ENCODE data around the gene CEMP1.

Gene CEMP1

DNA sequence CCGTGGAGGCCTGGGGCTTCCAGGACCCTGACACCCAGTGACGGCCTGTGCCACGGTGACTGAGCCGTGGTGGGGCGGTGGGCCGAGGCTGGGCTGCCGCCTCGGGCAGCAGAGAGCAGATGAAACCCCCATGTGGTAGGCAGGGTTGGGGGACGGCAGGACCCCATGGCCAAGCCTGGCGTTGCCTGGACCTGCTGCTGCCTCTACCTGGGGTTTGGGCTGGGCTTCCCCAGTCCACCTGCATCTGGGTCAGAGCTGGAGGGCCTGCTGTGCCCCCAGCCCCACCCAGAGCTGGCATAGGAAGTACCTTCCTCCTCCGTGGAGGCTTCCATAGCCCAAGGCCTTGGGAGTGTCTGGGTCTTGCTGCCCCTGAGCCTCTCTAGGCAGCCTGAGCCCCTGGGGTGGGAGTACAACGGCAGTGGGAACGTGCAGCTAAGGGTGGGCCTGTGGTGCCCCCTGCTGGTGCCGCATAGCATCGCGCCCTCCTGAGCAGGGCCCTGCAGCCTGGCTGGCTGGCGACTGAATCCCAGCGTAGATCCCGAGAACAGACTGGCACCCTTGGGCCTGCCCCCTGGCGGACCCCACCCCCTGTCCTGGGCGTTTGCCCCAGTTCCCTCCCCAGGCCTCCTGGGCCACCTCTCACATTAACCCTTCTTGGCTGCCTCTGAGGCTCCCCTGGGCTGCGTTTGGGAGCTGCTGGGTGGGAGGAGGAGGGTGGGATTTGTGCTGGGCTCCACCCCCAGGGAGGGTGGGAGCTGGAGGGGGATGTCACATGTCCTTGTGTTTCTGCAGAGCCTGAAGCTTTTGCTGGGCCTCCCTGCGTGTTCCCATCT is 30.1 kb downstream of the CEMP1 start:
- peak; percentile 38 to 41 for DNase-seq (ENCODE audit: low read depth in 2 of 2)

DNA sequence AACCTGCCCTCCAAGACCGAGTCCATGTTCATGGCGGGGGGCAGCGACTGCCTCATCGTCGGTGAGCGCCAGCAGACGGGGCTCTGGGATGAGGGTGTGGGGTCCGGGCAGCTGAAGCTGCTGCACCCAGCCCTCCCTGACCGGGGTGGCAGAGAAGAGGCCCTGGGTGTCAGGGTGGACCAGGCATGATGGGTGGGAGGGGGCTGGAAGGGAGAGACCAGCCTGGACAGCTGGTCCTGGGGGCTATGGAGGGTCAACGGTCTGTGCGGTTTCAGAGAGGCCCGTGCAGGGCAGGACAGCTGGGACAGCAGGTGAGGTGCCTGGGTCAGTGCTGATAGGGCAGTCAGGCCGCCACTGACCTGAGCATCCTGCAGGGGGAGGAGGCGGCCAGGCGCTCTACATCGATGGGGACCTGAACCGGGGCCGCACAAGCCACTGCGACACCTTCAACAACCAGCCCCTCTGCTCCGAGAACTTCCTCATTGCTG is 30.7 kb downstream of the CEMP1 start:
- no peak for DNase-seq (ENCODE audit: low read depth in 2 of 2)

DNA sequence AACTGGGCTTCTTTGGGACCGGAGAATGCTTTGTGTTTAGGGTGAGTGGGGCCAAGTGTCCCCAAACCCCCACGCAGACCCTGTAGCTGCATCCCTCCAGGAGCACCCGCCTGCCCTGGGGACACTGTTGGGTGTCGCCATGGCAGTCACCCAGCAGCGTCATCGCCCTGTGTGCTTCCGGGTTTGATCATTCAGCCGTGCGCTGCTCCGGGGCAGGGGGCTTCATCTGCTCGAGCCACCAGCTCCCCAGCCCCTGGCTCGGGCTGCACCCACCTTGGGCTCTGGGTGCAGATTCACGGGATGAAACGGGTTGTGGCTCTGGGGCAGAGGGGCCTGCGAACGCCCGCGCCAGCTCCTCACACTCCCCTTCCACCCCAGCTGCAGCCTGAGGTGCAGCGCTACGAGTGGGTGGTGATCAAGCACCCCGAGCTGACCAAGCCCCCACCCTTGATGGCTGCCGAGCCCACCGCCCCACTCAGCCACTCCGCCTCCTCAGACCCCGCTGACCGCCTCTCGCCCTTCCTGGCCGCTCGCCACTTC is 31.2 kb downstream of the CEMP1 start:
- DNase-seq (ENCODE audit: low read depth in 2 of 2): no peak

DNA sequence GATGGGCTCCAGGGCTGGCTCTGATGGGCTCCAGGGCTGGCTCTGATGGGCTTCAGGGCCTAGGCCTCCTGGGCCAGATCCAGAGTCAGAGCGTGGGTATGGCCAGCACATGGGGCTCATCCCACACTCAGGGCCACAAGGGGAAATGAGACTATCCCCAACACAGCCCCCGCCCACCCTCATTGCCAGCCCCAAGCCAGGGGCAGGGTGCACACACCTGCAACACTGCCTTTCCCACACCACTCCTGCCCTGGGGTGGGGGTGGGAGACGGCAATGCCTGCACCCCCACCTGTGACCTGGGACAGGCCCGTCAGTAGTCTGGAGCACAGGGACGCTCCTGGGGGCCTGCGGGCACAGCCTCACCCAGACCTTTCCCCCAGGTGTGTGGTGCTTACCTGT is 31.8 kb downstream of the CEMP1 start:
- no peak for DNase-seq (ENCODE audit: low read depth in 2 of 2)

DNA sequence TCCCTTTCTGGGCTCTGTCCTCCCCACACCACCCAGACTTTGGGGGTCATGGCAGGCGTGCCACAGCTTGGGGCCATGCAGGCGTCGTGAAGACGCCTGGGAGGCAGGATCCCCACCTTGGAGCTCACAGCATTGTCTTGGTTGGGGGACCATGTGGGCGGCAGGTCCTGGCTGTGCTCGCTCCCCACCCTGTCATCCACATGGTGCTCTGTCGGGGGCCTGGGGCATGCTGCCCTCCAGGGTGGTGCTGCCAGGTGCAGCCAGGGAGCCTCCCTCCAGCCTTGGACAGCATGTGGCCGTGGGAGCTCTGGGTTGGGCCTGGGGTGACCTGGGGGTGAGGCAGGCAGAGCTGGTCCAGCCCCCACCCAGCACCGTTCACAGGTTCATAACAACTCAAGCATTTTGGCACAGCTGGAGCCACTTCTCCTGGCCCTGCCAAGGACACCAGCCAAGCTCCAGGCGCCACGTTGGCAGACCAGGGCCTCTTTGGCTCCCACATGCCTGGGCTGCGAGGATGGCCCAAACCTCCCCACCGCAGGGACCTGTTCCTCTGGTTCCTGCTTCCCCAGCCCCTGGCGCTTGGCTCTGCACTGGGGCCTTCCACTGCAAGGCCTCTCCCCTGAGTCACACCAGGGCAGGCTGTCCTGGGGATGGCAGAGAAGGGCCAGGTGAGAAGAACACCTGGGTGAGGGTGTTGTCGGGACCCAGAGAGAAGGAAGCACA is 32.5 kb downstream of the CEMP1 start:
- no peak for DNase-seq (ENCODE audit: low read depth in 2 of 2)

DNA sequence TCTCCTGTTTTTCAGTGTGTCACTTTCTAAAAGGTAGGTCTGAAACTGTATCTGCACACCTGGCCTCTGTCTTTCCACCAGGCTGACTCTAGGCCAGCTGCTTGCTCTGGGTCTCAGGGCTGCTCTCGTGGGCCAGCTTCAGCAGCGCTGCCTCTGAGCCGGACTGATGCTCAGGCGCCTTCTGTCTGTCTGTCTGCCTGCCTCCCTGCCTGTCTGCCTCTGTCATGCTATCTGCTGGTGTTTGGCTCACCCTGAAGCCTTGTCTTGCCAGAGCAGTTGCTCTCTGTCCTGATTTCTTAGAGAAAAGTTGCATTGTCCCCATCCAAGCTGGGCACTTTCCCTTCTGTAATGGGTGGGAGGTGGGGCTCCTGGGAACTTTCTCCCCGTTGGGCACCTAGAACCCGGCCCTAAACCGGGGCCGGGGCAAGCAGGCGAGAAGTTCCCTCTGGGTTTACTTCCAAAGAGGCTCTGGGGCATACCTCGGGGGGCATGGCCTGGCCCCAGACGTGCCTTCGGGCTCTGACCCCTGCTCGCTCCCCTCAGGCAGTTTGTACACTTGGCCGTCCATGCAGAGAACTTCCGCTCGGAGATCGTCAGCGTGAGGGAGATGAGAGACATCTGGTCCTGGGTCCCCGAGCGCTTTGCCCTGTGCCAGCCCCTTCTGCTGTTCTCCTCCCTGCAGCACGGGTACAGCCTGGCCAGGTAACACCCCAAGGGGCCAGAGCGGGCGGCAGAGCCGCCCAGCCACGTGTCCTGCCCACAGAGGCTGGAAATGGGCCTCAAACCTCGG is 33.3 kb downstream of the CEMP1 start:
- no peak for DNase-seq (ENCODE audit: low read depth in 2 of 2)

DNA sequence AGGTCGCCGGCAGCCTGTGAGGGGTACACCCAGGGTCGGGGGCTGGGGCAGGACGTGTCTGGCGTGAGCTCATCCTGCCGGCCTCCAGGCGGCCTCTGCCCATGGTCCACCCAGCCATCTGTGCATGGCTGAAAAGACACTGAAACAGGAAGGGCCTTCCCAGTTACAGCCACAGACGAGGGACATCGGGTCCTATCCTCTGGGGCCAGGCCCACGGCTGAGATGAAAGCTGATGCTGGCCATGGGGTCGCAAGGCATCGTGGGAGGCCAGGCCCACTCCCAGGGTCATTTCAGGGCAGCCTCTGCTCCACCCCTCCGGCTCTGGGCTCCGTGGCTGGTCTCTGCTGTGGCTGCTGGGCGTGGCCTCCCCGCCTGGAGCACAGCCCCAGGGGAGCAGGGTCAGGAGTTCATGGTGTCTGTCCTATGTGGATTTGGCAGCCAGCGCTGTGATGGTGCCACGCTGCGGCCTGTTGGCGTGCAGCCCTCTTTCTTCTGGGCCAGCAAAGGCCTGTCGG is 34.0 kb downstream of the CEMP1 start:
- DNase-seq (ENCODE audit: low read depth in 2 of 2): no peak

DNA sequence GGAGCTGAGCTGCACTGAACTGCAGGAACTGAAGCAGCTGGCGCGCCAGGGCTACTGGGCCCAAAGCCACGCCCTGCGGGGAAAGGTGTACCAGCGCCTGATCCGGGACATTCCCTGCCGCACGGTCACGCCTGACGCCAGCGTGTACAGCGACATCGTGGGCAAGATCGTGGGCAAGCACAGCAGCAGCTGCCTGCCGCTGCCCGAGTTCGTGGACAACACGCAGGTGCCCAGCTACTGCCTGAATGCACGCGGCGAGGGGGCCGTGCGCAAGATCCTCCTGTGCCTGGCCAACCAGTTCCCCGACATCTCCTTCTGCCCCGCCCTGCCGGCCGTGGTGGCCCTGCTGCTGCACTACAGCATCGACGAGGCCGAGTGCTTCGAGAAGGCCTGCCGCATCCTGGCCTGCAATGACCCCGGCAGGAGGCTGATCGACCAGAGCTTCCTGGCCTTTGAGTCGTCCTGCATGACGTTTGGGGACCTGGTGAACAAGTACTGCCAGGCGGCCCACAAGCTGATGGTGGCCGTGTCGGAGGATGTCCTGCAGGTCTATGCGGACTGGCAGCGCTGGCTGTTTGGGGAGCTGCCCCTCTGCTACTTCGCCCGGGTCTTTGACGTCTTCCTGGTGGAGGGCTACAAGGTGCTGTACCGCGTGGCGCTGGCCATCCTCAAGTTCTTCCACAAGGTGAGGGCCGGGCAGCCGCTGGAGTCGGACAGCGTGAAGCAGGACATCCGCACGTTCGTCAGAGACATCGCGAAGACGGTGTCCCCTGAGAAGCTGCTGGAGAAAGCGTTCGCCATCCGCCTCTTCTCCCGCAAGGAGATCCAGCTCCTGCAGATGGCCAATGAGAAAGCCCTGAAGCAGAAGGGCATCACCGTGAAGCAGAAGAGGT is 34.7 kb downstream of the CEMP1 start:
- no peak for DNase-seq (ENCODE audit: low read depth in 2 of 2)

DNA sequence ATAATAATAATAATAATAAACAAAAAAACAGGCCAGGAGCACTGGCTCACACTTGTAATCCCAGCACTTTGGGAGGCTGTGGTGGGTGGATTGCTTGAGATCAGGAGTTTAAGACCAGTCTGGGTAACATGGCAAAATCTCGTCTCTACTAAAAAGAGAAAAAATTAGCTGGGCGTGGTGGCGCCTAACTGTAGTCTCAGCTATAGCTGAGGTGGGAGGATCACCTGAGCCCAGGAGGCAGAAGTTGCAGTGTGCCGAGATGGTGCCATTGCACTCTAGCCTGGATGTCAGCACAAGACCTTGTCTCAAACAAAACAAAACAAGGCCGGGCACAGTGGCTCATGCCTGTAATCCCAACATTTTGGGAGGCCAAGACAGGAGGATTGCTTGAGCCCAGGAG is 36.2 kb downstream of the CEMP1 start:
- no peak for DNase-seq (ENCODE audit: low read depth in 2 of 2)

DNA sequence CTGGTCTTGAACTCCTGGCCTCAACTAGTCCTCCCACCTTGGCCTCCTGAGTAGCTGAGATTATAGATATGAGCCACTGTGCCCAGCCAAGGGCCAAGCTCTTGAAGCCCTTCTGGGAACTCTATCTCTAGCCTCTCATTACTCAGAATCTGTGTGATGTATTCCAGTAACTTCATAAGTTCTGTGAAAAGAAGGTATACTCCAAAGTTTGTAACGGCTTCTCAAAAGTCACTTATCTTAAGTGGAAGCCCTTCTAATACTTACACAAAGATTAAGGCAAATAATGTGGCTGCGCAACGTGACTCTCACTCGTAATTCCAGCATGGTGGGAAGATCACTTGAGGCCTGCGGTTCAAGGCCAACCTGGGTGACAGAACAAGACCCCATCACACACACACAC is 36.6 kb downstream of the CEMP1 start:
- DNase-seq (ENCODE audit: low read depth in 2 of 2): no peak

DNA sequence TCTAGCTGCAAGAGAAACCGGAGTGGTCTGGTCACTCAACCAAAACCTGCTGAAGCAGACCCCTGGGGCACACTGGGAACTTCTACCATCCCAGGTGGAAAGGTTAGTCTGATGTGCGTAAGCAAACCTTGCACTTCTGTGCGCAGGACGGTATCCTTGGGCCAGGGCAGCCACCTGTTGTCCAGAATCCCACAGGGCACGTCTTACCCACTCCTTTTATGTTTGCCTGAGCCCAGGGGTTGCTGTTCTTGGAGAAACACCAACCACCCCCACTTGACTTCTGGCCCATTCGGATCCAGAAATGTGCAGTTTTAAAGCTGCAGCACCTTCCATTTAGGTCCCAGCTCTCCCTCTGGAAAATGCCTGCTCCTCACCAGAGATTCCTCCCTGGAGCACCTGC is 37.6 kb downstream of the CEMP1 start:
- no peak for DNase-seq (ENCODE audit: low read depth in 2 of 2)

DNA sequence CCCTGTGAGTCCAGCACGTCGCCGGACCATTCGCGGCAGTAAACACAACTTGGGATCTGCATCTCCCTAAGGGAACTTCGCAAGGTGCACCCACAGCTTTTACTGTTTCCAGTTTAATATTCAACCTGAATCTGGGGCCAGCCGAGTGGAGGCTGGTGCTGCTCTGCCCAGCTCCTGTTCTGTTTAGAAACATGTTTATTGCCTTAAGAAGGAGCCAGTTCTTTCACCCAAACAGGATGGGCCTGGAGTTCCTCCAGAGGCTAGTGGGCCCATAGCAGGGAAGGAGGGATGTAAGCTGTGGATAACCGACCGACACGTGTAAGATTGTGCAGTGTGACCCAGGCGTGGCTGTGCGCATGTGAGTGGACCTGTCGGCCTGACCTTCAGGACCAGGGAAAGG is 38.9 kb downstream of the CEMP1 start:
- DNase-seq (ENCODE audit: low read depth in 2 of 2): no peak

DNA sequence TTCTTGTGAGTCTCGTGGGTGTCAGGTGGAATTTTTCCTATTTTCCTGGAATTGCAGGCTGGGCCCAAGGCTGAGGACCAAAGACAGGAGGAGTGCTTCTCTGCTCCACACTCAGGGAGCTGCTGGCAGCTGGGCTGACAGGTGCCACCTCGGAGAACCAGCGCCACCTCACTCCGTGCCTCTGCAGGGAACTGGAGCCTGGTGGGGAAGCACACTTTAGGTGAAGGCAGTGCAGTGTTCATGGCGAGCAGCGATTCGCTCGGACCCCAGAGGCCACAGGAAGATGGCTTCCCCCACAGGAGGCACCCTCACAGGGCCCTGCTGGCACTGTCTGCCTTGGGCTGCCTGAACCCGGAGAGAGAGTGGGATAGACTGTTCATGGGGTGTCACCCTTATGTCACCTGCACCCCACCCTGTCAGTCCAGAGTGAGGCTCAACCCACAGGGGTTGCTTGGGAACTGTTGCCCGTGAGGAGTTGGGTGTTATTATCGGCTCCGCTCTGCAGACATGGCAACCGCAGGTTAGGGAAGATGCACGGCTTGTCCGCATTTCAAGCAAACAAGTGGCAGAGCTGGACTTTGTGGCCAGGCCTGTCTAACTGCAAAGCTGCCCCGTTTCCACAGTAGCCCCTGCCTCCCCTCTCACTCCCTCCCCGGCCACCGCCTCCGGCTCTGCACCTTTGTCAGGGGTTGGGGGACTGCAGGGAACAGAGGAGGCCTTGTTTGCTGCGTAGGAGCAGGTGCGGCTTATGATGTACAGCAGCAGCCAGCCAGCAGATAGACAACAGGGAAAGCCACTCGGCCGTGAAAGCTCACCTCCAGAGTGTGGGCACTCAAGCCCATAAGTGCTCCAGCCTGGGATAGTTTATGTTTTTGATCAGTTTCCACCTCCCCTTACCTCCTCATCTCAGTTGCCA is 40.8 kb downstream of the CEMP1 start:
- DNase-seq (ENCODE audit: low read depth in 2 of 2): no peak

DNA sequence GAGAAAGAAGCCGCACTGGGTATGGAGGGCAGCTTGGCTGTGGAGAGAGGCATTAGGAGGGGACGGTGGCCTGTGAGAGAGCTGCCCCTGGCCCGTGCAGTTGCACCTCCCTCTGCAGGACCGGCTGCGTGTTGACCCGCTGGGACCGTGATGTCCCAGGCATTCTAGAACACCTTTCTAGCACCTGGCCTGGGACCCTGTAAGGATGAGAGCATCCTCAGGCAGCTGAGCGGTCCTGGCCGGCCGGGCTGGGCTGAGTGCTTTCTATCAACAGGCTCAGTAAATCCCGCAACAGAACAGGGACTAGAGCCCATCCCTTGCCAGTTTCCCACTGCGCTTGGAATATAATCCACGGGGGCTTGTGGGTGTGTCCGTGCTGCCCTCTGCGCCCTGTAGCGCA is 41.6 kb downstream of the CEMP1 start:
- no peak for DNase-seq (ENCODE audit: low read depth in 2 of 2)

DNA sequence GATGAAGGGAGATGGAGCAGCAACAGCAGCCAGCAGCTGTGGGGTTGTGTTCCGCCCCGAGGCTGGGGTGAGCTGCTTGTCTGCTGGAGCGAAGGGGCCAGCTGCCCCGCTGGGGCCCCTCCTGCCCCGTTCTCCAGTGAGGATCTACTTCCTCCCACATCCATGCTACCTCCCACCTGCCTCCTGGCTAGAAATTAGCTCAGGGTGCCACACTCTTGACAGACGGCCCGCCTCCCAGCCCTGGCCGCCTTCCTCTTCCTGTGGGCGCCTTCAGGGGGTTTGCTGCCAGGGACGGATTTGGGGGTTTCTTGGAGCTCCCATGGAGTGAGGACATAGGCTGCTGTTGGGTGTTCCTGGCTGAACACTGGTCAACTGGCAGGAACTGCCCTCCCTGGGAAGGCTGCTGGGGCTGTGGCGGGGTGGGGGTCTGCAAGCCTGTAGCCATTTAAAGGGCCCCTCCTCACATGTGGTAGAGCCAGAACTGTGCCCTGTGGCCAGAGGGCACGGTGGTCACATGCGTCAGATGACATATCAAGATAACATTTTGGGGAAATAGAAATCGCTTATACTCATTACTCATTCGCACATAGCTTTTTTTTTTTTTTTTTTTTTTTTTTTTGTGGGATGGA is 43.2 kb downstream of the CEMP1 start:
- DNase-seq (ENCODE audit: low read depth in 2 of 2): no peak

DNA sequence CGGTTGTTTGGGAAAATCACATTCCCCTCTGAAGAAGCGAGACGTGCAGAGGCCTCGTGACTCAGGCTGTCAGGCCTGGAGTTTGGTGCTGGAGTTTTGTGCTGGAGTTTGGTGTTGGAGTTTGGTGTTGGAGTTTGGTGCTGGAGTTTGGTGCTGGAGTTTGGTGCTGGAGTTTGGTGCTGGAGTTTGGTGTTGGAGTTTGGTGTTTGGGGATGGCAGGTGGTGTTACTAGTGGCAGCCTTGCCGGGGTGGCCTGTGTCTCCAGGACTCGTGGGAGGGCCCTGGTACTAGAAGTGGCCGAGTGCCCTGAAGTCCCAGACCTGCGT is 43.7 kb downstream of the CEMP1 start:
- DNase-seq (ENCODE audit: low read depth in 2 of 2): no peak

DNA sequence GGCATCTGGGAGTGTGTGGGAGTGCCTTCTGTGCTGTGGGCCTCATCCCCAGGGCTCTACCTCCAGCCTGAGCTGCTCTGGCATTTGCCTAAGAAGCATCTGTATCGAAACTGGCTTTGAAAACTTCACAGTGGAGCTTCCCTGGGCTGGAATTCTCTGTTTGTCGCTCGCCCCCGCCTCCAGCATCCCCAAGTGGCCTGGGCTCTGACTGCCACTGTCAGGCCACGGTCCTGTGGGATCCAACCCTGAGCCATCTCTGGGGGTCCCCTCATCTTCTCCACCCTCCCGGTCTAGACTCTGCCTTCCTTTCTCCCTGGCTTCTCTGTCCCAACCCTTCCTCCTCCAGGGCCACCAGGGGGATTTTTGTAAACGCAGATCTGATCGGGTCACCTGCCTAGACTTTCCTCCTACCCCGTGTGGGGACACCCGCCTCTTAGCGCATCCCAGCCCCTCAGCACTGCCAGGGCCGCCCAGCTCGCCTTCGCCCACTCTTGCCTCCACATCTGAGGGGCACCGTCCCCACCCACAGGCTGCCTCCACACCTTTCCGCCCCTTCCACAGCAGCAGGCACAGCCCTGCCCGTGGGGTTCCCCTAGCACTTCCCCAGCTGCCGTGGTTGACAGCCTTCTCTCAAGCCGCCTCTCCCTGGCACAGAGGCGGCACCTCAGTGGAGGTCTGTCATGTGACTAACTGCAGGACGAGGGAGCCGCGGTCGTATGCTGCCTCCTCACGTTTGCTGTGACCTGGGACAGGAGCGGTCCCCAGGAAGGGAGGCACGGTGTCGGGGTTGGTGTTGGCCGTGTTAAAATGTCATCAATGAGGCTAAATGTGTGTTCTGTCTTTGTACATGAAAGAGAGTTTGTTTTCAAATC is 44.3 kb downstream of the CEMP1 start:
- DNase-seq (ENCODE audit: low read depth in 2 of 2): no peak

DNA sequence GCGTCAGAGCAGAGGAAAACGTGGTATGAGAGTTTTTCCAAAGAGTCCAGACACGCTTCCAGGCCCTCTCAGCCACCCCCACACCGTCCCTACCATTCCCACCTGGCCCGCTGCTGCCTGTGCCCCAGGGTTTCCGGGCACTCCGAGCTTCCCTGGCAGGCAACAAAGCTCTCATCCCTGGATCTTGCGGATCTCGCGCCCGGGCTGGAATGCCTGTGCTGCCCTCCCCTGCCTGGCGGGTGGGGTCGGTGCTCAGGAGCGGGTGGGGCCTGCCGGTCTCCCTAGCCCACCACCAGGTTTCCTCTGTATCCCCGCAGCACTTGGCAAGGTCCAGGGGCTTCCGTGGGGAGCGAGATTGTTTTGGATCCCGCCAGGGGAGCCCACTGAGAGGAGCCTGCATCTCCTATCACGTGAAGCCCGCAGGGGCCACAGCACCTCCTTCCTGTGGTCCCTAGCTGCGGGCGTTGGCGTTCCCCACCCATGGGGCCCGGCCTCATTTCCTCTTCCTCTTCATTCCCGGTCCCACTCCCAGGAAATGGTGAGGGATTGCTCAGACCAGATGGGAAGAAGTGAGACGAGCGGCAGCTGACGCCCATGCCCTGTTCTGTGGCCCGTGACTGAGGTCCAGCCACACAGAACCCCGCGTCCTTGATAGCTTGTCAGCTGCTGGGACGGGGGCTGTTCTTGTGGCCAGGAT is 45.2 kb downstream of the CEMP1 start:
- no peak for DNase-seq (ENCODE audit: low read depth in 2 of 2)
